NCI-H2107 treated with DMSO at 0.1 percent for 48 hours (cell line): Measurements from ENCODE around the gene CNN1.
"Not testable (repeated sequence)": the region's sequence is repeated elsewhere in the genome, so short reads cannot be mapped to it uniquely, and the experiment has no call there.

Source experiments
- DNase-seq: peaks from one replicate; lab custom pipeline; 2025; ENCODE audit not compliant: unreplicated experiment; lab: John Stamatoyannopoulos, UW

Gene CNN1

DNA sequence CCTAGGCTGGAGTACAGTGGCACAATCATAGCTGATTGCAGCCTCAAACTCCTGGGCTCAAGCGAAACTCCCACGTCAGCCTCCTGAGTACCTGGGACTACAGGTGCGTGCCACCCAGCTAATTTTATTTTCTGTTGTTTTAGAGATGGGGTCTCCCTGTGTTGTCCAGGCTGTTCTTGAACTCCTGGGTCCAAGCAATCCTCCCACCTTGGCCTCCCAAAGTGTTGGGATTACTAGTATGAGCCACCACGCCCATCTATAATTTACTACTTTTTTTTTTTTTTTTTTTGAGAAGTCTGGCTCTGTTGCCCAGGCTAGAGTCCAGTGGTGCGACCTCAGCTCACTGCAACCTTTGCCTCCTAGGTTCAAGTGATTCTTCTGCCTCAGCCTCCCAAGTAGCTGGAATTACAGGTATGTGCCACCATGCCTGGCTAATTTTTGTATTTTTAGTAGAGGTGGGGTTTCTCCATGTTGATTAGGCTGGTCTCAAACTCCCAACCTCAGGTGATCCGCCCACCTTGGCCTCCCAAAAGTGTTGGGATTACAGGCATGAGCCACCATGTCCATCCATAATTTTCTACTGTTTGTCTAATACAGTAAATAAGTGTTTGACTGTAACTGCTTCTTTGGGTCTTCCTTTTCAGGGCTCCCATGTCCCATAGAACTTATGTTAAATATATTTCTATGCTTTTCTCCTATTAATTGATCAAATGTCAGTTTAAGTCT is 25.6 kb downstream of the CNN1 start:
- DNase-seq, result not testable (repeated sequence)

DNA sequence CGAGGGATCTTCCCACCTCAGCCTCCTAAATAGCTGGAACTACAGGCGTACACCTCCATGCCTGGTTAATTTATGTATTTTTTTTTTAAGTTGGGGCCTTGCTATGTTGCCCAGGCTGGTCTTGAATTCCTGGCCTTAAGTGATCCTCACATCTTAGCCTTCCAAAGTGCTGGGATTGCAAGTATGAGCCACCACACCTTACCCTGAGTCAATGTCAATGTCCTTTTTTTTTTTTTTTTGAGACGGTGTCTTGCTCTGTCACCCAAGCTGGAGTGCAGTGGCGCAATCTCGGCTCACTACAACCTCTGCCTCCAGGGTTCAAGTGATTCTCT is 27.0 kb downstream of the CNN1 start:
- not testable (repeated sequence) for DNase-seq

DNA sequence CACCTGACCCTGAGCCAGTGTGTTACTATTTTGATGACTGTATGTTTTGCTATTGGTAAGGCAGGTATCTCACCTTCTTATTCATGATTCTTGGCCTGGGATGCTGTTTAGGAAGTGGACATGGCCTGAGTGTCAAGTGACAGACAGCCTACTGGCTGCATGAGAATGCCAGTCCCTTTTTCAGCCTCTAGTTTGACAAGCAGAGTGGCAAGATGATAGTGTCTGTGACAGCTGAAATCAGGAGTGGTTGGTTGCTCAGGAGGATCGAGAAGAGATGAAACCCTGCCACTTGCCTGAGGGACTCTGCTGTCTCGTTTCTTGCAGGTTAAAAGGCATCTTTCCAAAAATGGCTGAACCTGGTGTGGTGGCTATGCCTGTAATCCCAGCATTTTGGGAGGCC is 27.5 kb downstream of the CNN1 start:
- DNase-seq, result no peak

DNA sequence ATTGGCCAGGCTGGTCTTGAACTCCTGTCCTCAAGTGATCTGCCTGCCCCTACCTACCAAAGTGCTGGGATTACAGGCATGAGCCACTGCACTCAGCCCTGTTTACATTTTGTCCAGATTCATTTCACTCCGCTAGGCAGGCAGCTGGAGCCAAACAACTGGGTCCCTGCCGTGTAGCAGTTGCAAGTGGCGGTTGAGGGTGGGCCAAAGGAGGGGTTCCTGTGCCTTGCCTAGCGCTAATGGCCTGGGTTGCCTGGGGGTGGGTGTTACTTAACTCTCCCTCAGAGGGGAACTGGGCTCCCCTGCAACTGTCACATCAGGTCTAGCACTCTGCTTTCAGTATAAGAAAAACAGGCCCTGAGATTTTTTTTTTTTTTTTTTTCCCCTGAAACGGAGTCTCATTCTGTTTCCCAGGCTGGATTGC is 31.4 kb downstream of the CNN1 start:
- no peak for DNase-seq

DNA sequence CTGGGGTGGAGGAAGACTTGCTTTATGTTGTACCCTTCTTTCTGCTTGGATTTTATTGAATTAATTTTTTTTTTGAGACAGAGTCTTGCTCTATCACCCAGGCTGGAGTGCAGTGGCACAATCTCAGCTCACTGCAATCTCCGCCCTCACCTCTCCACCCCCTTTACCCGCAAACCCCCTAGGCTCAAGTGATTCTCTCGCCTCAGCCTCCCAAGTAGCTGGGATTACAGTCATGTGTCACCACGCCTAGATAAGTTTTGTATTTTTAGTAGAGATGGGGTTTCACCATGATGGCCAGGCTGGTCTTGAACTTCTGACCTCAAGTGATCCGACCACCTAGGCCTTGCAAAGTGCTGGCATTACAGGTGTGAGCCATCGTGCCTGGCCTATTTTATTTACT is 34.7 kb downstream of the CNN1 start:
- DNase-seq, result not testable (repeated sequence)

DNA sequence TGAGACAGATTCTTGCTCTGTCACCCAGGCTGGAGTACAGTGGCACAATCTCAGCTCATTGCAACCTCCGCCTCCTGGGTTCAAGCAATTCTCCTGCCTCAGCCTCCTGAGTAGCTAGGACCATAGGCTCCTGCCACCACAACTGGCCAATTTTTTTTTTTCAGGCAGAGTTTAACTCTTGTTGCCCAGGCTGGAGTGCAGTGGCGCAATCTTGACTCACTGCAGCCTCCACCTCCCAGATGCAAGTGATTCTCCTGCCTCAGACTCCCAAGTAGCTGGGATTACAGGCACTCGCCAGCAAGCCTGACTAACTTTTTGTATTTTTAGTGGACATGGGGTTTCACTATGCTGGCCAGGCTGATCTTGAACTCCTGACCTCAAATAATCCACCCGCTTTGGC is 35.1 kb downstream of the CNN1 start:
- not testable (repeated sequence) for DNase-seq

DNA sequence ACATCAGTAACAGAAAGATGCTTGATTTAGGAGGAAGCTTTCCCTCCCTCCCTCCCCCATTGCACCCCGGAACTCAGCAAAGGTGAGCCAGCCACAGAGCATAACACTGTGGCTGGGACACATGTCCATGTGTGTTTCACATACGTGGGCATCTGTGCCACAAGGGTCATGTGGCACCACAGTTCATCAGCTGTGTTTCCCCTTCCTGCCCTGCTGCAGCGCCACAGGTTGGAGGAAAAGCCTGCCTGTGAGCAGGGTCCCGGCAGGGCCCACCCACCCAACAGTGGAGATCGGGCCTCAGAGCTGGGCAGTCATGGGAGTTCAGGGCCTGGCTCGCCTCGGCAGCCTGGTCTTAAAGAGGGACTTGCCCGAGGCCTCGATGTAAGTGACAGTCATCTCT is 36.0 kb downstream of the CNN1 start:
- no peak for DNase-seq

DNA sequence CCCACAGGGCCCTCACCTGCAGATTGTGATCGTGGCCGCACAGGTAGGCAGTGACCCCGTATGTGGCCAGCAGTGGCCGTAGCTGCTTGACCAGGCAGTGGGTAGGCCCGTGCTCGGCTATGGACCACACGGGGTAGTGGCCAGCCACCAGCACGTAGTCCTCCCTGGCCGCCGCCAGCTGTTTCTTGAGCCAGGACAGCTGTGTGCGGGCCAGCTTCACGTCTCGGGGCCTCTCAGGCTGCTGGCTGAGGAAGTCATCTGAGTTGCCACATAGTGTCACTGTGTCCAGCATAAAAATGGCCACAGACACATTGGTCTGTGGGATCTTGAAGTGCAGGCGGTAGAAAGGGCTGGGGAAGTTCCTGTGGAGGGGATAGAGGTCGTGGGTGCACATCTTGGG is 37.6 kb downstream of the CNN1 start:
- no peak for DNase-seq

DNA sequence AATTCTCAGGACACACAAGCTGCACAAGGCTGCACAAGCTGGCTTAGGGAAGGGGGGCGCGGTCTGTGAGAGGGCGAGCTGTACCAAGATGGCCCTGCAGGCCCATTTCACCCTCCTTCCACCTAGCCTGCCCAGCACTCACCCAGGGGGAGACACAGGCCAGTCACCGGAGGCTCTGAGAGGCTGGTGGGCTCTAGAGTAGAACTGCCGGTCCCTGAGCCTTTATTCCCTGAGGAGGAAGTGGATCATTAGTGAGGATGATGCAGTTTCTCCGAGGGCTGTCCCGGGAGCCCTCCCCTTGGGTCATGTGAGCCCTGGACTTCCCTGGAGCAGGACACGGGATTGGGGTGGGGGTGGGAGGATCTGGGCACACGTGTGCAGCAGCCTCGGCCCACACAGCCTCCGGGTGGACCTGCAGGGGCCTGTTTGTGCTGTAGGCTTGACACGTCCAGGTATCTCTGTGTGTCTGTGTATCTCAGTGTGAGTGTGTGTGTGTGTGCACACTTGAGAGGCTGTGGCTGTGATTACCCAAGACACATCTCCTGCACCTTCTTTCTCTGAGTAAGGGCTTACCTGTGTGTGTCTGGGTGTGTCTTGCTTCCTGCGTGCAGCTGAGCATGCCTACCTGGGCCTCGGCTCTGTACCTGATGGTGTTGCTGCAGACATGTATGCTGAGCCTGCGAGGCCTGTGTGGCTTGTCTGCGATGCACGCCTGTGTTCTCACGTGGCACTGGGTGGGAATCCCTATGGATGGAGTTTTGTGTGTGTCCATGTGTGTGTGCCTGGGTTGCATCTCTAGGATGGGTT is 39.0 kb downstream of the CNN1 start, which contains the start of gene ACP5:
Gene ACP5, minus strand, starts transcription at position 195 of the 807 bp plus-strand sequence. CDS start 328 bp downstream, outside the sequence.
- no peak for DNase-seq

DNA sequence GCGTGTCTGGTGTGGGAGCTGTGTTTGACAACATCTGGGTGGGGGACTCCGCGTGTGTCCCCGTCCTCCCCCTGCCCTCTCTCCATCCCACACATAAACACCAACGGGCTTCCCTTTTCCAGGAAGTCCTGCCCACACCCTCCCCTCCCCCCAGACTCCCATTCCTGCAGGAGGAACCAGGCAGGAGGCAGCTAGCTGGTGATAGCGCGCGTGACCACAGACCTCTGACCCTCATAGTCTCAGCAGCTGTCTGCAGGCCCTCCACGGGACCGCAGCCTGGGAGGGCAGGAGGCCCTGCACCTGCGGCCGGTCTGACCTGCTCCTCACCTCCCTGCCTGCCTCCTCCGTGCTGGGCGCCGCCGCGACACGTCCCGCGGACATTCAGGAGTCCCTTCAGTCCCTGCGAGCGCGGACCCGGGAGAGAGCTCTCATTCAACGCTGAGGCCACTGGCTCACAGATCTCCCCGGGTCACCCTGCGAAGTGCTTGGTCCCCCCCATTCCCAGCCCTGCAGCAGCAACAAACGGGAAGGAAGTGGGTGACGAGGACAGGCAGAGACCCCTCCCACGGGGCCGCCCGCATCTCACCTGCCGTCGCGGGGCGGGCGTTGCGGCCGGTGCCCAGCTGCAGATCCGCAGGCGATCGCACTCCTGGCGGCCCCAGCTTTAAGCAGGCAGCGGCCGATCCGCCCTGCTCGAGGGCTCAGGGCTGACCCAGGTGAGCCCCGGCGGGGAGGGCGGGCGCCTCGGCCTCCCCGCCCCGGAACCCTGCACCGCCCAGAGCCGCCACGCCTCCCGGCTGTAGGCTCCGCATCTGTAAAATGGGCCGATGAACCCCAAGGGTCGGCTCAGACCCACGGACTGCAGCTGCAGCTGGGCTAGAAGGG is 39.8 kb downstream of the CNN1 start:
- DNase-seq, result no peak

DNA sequence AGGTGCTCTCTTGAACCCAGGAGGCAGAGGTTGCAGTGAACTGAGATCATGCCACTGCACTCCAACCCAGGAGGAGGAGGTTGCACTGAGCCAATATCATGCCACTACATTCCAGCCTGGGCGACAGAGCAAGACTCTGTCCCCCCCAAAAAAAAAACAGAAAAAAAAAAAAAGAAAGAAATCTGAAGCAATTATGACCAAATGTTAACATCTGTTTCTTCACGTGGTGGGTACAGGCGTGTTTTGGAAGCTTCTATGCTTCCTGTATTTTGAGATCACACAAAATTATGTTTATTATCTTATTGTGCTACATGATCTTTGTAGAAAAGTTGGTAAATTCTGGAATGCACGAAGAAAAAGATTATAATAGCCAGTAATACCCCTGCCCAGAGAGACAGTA is 41.5 kb downstream of the CNN1 start:
- DNase-seq, result no peak

DNA sequence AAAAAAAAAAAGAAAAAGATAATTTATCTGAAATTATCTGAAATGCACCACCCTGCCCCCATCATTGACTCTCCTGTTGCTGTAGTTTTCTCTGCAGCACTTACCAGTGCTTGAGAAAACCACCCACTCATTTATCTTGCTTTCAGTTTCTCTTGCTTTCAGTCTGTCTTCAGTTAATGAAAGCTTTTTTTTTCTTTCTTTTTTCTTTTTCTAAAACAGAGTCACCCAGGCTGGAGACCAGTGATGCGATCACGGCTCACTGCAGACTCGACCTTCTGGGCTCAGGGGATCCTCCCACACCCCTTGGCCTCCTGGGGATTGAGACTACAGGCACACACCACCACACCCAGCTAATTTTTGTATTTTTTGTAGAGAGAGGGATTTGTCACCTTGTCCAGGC is 43.1 kb downstream of the CNN1 start:
- no peak for DNase-seq

DNA sequence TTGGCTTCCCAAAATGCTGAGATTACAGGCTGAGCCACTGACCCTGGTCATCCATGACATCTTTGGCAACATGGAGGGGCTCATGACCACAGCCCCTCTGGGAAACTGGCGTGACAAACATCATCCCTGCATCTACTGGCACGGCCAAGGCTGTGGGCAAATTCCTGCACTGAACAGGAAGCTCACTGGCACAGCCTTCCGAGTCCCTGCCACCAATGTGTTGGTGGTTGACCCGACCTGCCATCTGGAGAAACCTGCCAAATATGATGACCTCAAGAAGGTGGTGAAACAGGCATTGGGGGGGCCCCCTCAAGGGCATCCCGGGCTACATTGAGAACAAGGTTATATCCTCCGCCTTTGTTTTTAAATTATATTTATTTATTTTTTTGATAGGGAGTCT is 47.7 kb downstream of the CNN1 start:
- DNase-seq, result no peak

DNA sequence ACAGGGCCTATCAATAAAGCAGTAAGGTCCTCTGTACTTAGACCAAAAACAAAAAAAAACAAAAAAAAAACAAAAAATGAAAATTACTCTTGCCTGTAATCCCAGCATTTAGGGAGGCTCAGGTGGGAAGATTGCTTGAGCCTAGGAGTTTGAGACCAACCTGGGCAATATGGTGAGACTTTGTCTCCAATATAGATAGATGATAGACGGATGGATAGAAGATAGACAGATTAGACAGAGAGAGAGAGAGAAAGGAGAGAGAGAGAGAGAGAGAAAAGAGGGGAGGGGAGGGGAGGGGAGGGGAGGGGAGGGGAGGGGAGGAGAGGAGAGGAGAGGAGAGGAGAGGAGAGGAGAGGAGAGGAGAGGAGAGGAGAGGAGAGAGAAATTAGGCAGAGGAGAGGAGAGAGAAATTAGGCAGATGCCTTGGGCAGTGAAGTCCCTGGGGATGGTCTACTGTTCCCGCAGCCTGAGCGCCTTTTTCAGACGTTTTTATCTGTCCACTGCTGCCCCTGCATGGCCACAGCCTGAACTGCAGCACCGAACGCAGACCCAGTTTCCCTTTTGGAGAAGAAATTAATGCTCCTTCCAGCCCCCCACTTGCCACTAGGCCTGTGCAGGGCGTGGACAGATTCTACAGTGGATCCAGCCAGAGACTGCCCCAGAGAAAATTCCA is 48.8 kb downstream of the CNN1 start:
- DNase-seq, result peak; percentile 50

DNA sequence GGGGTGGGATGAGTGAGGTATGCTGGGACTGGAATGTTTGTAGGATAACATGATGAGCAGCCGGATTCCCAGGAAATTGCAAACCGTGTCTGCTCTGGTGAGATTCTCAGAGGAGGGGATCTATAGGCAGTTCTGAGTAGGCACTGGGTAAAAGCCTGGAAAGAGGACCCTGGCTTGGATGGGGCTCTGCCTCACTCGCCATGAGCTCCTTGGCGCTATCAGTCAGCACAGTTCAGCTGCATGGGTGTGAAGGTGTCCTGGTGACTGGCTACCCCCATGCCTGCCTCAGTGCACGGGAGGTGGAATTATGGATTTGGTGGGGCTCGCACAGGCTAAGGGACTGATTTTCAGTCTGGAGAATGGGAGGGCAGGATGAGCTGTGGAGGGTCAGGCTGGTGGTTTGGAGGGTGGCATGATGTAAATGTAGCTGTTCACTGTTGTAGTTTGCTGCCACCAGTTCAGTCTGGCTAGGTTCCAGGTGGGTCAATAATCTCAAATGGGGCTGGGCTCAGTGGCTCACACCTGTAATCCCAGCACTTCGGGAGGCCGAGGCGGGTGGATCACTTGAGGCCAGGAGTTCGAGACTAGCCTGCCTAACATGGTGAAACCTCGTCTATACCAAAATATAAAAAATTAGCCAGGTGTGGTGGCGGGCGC is 49.5 kb downstream of the CNN1 start:
- no peak for DNase-seq

DNA sequence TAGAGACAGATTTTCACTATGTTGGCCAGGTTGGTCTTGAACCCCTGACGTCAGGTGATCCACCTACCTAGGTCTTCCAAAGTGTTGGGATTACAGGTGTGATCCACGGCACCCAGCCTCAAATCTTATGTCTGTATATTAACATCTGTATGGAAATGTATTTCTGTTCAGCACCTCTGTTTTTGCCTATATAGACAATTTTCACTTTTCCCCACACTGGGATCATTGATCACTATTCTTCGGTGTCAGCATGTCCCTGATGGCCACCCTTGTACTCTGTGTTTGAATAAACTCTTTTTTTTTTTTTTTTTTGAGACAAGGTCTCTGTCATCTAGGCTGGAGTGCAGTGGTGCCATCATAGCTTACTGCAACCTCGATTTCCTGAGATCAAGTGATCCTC is 55.4 kb downstream of the CNN1 start:
- no peak for DNase-seq

DNA sequence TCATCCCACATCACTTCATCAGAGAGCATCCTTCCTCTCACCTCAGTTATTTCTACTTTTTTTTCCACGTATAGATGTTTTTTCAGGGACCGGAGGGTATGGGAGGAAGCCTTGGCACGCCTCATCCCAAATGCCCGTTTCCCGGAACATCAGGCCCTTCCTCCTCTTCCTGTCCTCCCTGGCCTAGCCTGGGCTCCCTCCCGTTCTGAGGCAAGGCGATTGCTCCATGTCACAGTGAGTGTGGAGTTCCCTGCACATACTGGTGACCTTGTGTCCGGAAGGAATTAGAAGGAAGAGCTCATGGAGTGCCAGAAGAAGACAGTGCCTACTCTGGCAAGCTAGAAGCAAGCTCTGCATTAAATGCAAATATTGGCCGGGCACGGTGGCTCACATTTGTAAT is 57.5 kb downstream of the CNN1 start:
- DNase-seq, result no peak

DNA sequence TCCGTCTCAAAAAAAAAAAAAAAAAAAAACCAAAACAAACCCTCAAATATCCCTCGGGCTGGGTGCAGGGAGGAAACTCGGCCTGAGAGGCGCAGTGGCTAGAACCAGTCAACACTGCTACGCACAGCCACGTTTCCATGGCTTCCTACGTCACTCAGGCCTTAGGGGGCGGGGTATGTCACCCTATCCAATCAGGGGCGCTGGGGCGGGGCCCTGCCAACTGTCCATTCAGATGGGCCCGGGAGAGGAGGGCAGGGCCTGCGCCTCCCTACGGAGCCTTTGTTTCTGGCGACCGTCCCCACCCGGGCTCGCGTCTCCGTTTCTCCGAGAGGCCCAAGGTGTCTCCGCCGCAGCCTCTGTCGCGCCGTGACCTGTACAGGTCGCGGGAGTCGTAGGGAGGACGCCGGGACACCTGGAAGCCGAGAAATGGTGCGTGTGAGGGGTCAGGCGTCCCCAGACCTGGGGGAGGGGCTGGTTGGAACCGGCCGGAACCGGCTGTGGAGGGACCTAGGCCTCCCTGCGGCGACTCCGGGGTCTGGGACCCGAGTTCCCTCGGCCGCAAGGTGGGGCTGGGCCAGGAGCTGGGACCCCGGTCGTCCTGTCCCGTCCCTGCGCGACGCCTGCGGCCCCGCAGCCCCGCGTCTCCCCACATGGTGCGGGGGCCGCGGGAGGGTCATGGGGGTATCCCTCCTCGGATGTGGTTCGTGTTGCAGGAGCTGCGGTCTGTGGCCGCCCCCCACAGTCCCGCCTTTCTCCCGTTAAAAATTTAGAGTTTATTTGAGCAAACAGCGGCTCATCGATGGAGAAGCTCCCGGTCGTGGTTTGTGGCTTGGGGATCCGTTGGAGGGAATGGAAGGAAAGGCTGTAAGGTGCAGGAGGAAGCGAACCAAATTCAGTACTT is 58.8 kb downstream of the CNN1 start, which contains the start of gene ZNF627:
Gene ZNF627, plus strand, starts transcription at position 282 of the 901 bp plus-strand sequence. Its CDS starts 145 bp downstream, at position 427.
- DNase-seq, result peak; percentile 93

DNA sequence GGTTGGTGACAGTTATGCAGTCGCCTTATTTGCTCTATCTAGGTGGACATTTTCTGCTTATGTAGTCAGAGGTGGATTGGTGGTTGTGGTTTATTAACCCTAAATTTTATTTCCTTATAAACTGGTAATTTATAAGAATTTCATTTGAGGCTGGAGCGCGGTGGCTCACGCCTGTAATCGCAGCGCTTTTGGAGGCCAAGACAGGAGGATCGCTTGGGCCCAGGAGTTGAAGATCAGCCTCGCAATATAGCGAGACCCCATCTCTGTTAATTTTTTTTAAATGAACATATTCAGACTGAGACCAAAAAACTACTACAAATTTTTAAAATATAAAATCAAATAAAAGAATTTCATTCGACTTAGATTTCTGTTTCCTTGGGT is 59.4 kb downstream of the CNN1 start:
- no peak for DNase-seq
